ENCODE data around the gene MYL3.
A peak's percentile ranks its signal among the peaks of the same experiment; 100 is the strongest.

MYL3 gene

GRCh38 chr3:46865546-46865945 lies 2.3 kb upstream of the MYL3 start:
- no peak for FAIRE-seq
- no peak for DNase-seq (ENCODE audit: low spot score)

GRCh38 chr3:46865031-46865507 lies 1.8 kb upstream of the MYL3 start:
- peak; percentile 13 for FAIRE-seq
- no peak for DNase-seq (ENCODE audit: low spot score)

GRCh38 chr3:46864061-46864881 lies 1.0 kb upstream of the MYL3 start:
- DNase-seq (ENCODE audit: low spot score): no peak
- FAIRE-seq: no peak

GRCh38 chr3:46862369-46863025 lies 747 bp downstream of the MYL3 start:
- FAIRE-seq (no peak), DNase-seq (ENCODE audit: low spot score) (no peak)

GRCh38 chr3:46861605-46862368 lies 1.5 kb downstream of the MYL3 start:
- FAIRE-seq: no peak

GRCh38 chr3:46860810-46861604 lies 2.2 kb downstream of the MYL3 start:
- DNase-seq (ENCODE audit: low spot score) (no peak), FAIRE-seq (no peak)

More at GRCh38 chr3:46861605-46862368, 1.5 kb downstream of the MYL3 start:
- no peak for DNase-seq (ENCODE audit: low spot score)

GRCh38 chr3:46860017-46860809 lies 3.0 kb downstream of the MYL3 start:
- FAIRE-seq: no peak
- DNase-seq (ENCODE audit: low spot score): no peak

GRCh38 chr3:46859001-46859710 lies 4.1 kb downstream of the MYL3 start:
- DNase-seq (ENCODE audit: low spot score) (no peak), FAIRE-seq (peak; percentile 5)

GRCh38 chr3:46858456-46858855 lies 4.8 kb downstream of the MYL3 start:
- DNase-seq (ENCODE audit: low spot score) (no peak), FAIRE-seq (no peak)

GRCh38 chr3:46857485-46858341 lies 5.5 kb downstream of the MYL3 start:
- DNase-seq (ENCODE audit: low spot score): no peak
- no peak for FAIRE-seq

GRCh38 chr3:46856576-46857471 lies 6.4 kb downstream of the MYL3 start:
- FAIRE-seq (no peak), DNase-seq (ENCODE audit: low spot score) (no peak)

- FAIRE-seq (no peak), DNase-seq (ENCODE audit: low spot score) (no peak)
Measured at GRCh38 chr3:46854555-46854991, 8.7 kb downstream of the MYL3 start.

GRCh38 chr3:46853441-46854415 lies 9.5 kb downstream of the MYL3 start:
- FAIRE-seq (no peak), DNase-seq (ENCODE audit: low spot score) (no peak)

- FAIRE-seq (peak; percentile 77), DNase-seq (ENCODE audit: low spot score) (no peak)
Measured at GRCh38 chr3:46852839-46853355, 10.3 kb downstream of the MYL3 start.

GRCh38 chr3:46852334-46852720 lies 10.9 kb downstream of the MYL3 start:
- no peak for FAIRE-seq
- no peak for DNase-seq (ENCODE audit: low spot score)

All from urothelium cell line (cell line).